ENCODE data around the gene CCDC68. TPM values are rescaled to one million over a fixed set of nuclear protein-coding genes. Genes with fewer than 3 reads are reported as not detected.

The CCDC68 gene
- total and polyA plus RNA-seq, 2 of the 8 experiments (the other 6 are each of a cell fraction or from before 2014, with no cell fraction given): 0.06 to 0.80 TPM

DNA sequence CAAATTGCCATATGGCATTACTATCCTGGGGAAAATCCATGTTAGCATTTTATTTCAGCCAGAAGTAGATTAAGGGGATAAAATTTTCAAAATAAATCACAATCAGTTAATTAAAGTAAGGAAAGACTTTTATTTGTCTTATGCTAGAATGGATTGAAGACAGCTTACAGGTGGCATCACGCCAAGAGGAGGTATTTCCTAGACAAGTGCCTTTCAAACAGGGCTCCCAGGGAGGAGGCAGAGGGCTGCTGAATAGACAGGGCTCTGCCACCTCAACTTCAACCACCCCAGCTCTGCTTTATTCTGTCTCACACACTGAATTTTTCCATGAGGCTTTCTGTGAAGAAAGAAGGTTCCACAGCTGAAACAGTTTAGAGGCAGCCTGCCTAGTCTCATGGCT is 12.2 kb downstream of the CCDC68 start:
- Histone ChIP-seq H2BK5ac (ENCODE audit: low read depth, low read length) (no peak overlapping the region), H3K79me2 (ENCODE audit: control insufficient read depth in 1 of 2, insufficient read depth in 2 of 2, low read length in 2 of 2) (no peaks in the 10 kb centered on the region), H4K91ac (replicated peaks; ENCODE audit: insufficient read length, low read length) (no peak overlapping the region), H3K4me1 (replicated peaks in 1 of 4; ENCODE audit: control insufficient read depth in 3 of 4, insufficient read depth in 4 of 4, low read length in 3 of 4) (no peaks in the 10 kb centered on the region), H3K27ac (ENCODE audit: low read depth, low read length) (no peak overlapping the region), H3K9me3 (ENCODE audit: insufficient read depth in 2 of 2, low read depth in 1 of 2, low read length in 1 of 2) (no peaks in the 10 kb centered on the region), H3K18ac (ENCODE audit: extremely low read depth, low read length) (no peak overlapping the region), H2BK15ac (ENCODE audit: low read length) (no peak overlapping the region), H3K36me3 (ENCODE audit: control insufficient read depth in 2 of 4, insufficient read depth in 4 of 4, low read length in 3 of 4) (no peaks in the 10 kb centered on the region), H2BK12ac (ENCODE audit: low read depth, low read length) (no peak overlapping the region), H2BK120ac (replicated peaks; ENCODE audit: low read depth, low read length) (no peak overlapping the region), H2BK20ac (ENCODE audit: low read length) (no peak overlapping the region), H2AFZ (ENCODE audit: low read length) (no peak overlapping the region), H3K9ac (replicated peaks in 1 of 4; ENCODE audit: extremely low read depth in 1 of 4, low read depth in 3 of 4, low read length in 3 of 4) (no peak overlapping the region), H3K79me1 (ENCODE audit: low read depth, low read length) (no peaks in the 10 kb centered on the region), H3K4ac (replicated peaks; ENCODE audit: insufficient read length, low read depth, low read length) (no peak overlapping the region), H3K23me2 (ENCODE audit: low read depth, low read length) (no peaks in the 10 kb centered on the region), H4K8ac (ENCODE audit: extremely low read depth, insufficient read depth, low read length) (no peak overlapping the region), H4K20me1 (replicated peaks in 1 of 2; ENCODE audit: control insufficient read depth in 1 of 2, insufficient read depth in 2 of 2, low read length in 2 of 2) (no peaks in the 10 kb centered on the region), H3K4me3 (ENCODE audit: extremely low read depth in 1 of 4, insufficient read depth in 2 of 4, low read depth in 3 of 4, low read length in 4 of 4) (no peak overlapping the region), H3K14ac (ENCODE audit: insufficient read length) (no peak overlapping the region), H3K27me3 (replicated peaks in 1 of 4; ENCODE audit: control insufficient read depth in 3 of 4, extremely low read depth in 1 of 4, insufficient read depth in 3 of 4, low read length in 3 of 4) (no peaks in the 10 kb centered on the region), H3K23ac (ENCODE audit: insufficient read length) (no peak overlapping the region), H3K4me2 (ENCODE audit: insufficient read depth in 1 of 2, low read depth in 2 of 2, low read length in 2 of 2) (no peak overlapping the region), H3K56ac (replicated peaks; ENCODE audit: insufficient read length, low read depth, low read length) (no peak overlapping the region), H2AK5ac (ENCODE audit: low read depth, low read length) (no peak overlapping the region), H4K5ac (ENCODE audit: insufficient read length, low read depth, low read length) (no peak overlapping the region)
- FAIRE-seq (no peak), DNase-seq (ENCODE audit: low read depth in 1 of 2, low spot score in 2 of 2) (no peak)
- WGBS, 2 experiments (ENCODE audit: extremely low coverage in 1 of 2, insufficient coverage in 1 of 2, insufficient read length in 1 of 2, insufficient replicate concordance in 2 of 2, low coverage in 1 of 2, low lambda C conversion rate in 2 of 2, missing lambda C conversion rate in 1 of 2): 100% methylated on average over 1 of the region's 1 CpG; no CpG with 5 or more reads in 1 of the 2 experiments
- ChIA-PET POLR2A (ENCODE audit: partially characterized antibody) (no interaction called here), CTCF (ENCODE audit: partially characterized antibody) (no interaction called here)
- TF ChIP-seq YY1 (IDR thresholded peaks at IDR 0.05; ENCODE audit: low read depth, low read length): no peak
- TF ChIP-seq, protein P1, sequence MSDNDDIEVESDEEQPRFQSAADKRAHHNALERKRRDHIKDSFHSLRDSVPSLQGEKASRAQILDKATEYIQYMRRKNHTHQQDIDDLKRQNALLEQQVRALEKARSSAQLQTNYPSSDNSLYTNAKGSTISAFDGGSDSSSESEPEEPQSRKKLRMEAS (IDR thresholded peaks at IDR 0.05): no peak
- TF ChIP-seq CEBPB (IDR thresholded peaks at IDR 0.05; ENCODE audit: low read depth, low read length): no peak
- no peak for TF ChIP-seq ATF2 (IDR thresholded peaks at IDR 0.05; ENCODE audit: low read length)

Data from H1 (cell line).